Panc1 (cell line): ENCODE data around the gene KLC1. TPM values are rescaled to one million over a fixed set of nuclear protein-coding genes. Genes with fewer than 3 reads are reported as not detected.
"Not testable (repeated sequence)": the region's sequence is repeated elsewhere in the genome, so short reads cannot be mapped to it uniquely, and the experiment has no call there.

Experiments used
- ATAC-seq: fragments of 200-7000 bp; cut with Tn5 transposase; 2 replicates; pipeline ENCODE4 v1.9.1; 2020; ENCODE audit warnings: mild to moderate bottlenecking, moderate library complexity
- BruUV-seq: library from RNA; stranded (reverse); fragments of 400-500 nt; replicated peaks from 2 replicates; lab custom pipeline; 2021; lab: Mats Ljungman, UMichigan
- CTCF ChIA-PET: fragments of 300-600 bp; sonication (Branson Sonifier 250); formaldehyde crosslinking; loops from one replicate; lab custom pipeline; 2022; ENCODE audit warnings: antibody characterized with exemption; lab: Charles Lee
- POLR2A ChIA-PET: fragments of 300-600 bp; sonication (Branson Sonifier 250); formaldehyde crosslinking; loops from one replicate; lab custom pipeline; 2022; ENCODE audit warnings: antibody characterized with exemption; lab: Charles Lee
- DNase-seq: peaks from one replicate; pipeline ENCODE4 v3.0.0-alpha.2; 2010; ENCODE audit warnings: low read depth, low spot score
- H3K27ac ChIP-seq: 2 replicates; pipeline ENCODE4 v1.5.1; 2011; ENCODE audit warnings: mild to moderate bottlenecking, low read length, inconsistent platforms
- H3K27me3 ChIP-seq: fragments of 200-500 bp; sonication (Bioruptor generic); 2 replicates; pipeline ENCODE4 v1.6.0; 2014; ENCODE audit warnings: low read length, inconsistent platforms; ENCODE audit not compliant: control insufficient read depth, insufficient read depth
- H3K36me3 ChIP-seq: fragments of 200-500 bp; sonication (Bioruptor generic); 2 replicates; pipeline ENCODE4 v1.5.1; 2014; ENCODE audit warnings: inconsistent platforms, mild to moderate bottlenecking, low read length, moderate library complexity; ENCODE audit not compliant: control insufficient read depth, insufficient read depth
- H3K4me1 ChIP-seq: 2 replicates; pipeline ENCODE4 v1.5.1; 2011; ENCODE audit warnings: inconsistent platforms, mild to moderate bottlenecking, low read length, moderate library complexity; ENCODE audit not compliant: control insufficient read depth, insufficient read depth
- H3K4me3 ChIP-seq, 2 experiments: 2 replicates each; pipeline ENCODE4 v1.5.1; 2011 to 2012; ENCODE audit warnings: low read depth in 2 of 2, low read length in 2 of 2, mild to moderate bottlenecking in 2 of 2, inconsistent platforms in 1 of 2, moderate library complexity in 1 of 2
- H3K9me3 ChIP-seq: fragments of 200-500 bp; sonication (Bioruptor generic); 2 replicates; pipeline ENCODE4 v1.5.1; 2014; ENCODE audit warnings: low read depth, mild to moderate bottlenecking, inconsistent platforms, low read length, moderate library complexity; ENCODE audit not compliant: control insufficient read depth, insufficient read depth
- POLR2AphosphoS5 ChIP-seq: IDR thresholded peaks from 2 replicates; pipeline ENCODE4 v1.6.1; 2012; ENCODE audit warnings: mild to moderate bottlenecking, low read depth, low read length, moderate library complexity
- SIN3A ChIP-seq: IDR thresholded peaks from 2 replicates; pipeline ENCODE4 v1.6.1; 2012; ENCODE audit warnings: low read depth, mild to moderate bottlenecking, low read length, moderate library complexity, borderline replicate concordance; ENCODE audit not compliant: insufficient read depth
- TCF7L2 ChIP-seq: IDR thresholded peaks from 2 replicates; pipeline ENCODE4 v1.6.1; 2011; ENCODE audit warnings: mild to moderate bottlenecking, low read depth, low read length, inconsistent platforms
- in situ Hi-C: cut with HindIII; loops from 2 replicates; pipeline ENCODE4 v1.10.0; 2016; ENCODE audit warnings: low sequenced_read_pairs, low pct_unique_long_range_greater_than_20kb
- intact Hi-C: fragments of 100-400 bp; cut with micrococcal nuclease; formaldehyde crosslinking; loops from one replicate; pipeline ENCODE4 v1.10.0; 2022; ENCODE audit not compliant: unreplicated experiment
- total RNA-seq: library from RNA; stranded (reverse); gene quantifications from one replicate; pipeline ENCODE4 v1.2.1, GENCODE V29; 2021; ENCODE audit not compliant: unreplicated experiment
- TF ChIP-seq, protein P1 (sequence below): fragments of 450-650 bp; IDR thresholded peaks from 2 replicates; pipeline ENCODE4 v1.5.1; 2017; ENCODE audit warnings: mild to moderate bottlenecking
- TF ChIP-seq, protein P2 (sequence below), 2 experiments: IDR thresholded peaks; 2 replicates each; pipeline ENCODE4 v1.6.1; 2011 to 2012; ENCODE audit warnings: low read depth in 2 of 2, control low read depth in 1 of 2, low read length in 1 of 2, mild to moderate bottlenecking in 1 of 2, moderate library complexity in 1 of 2; ENCODE audit not compliant: insufficient read depth in 1 of 2

KLC1 gene
- total RNA-seq, 1 experiment from 2014 or later, result 98.0 TPM

DNA sequence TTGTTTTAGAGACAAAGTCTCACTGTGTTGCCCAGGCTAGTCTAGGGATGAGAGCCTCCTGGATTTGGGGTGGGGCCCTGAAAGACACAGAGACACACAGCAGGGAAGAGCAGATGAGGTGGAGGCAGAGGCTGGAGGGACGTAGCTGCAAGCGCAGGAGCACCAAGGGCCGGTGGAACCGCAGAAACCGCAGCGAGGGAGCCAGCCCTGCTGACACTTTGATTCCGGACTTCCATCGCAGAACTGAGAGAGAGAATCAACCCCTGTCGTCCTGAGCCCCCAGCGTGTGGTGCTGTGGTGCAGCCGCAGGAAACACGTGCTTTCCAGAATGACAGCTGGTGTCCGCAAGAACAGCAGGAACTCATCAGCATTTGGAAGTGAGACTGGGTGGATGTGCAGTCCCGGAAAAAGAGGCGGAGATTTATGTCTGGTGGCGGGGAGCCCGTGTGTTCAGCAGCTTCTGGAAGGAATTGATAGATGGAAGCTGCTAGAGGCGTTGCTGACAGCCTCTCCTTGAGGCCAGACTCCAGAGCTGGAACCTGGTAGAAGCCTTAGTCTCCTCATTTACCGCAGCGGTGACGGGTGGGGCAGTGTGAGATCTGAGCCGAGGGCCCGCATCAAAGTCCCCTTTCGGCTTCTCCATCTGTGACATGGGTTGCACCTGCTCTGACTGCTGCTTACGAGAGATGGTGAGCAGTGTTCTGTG is 21.9 kb upstream of the KLC1 start:
- in situ Hi-C loops (no loop called here), intact Hi-C loops (no loop called here)
- Histone ChIP-seq H3K9me3 (no peaks in the 10 kb centered on the region; the same call in 1 of the 2 replicates), H3K27ac (no peak overlapping the region), H3K27me3 (no peaks in the 10 kb centered on the region), H3K4me1 (no peaks in the 10 kb centered on the region), H3K36me3 (no peaks in the 10 kb centered on the region), H3K4me3 (peak overlapping the region; percentile 3 to 24; a peak in 2 of 4 replicates)
- BruUV-seq, result no TSS peak
- TF ChIP-seq POLR2AphosphoS5, result no peak
- TF ChIP-seq TCF7L2, result no peak
- TF ChIP-seq SIN3A, result no peak
- TF ChIP-seq, protein P1, sequence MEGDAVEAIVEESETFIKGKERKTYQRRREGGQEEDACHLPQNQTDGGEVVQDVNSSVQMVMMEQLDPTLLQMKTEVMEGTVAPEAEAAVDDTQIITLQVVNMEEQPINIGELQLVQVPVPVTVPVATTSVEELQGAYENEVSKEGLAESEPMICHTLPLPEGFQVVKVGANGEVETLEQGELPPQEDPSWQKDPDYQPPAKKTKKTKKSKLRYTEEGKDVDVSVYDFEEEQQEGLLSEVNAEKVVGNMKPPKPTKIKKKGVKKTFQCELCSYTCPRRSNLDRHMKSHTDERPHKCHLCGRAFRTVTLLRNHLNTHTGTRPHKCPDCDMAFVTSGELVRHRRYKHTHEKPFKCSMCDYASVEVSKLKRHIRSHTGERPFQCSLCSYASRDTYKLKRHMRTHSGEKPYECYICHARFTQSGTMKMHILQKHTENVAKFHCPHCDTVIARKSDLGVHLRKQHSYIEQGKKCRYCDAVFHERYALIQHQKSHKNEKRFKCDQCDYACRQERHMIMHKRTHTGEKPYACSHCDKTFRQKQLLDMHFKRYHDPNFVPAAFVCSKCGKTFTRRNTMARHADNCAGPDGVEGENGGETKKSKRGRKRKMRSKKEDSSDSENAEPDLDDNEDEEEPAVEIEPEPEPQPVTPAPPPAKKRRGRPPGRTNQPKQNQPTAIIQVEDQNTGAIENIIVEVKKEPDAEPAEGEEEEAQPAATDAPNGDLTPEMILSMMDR, result no peak
- TF ChIP-seq, protein P2, sequence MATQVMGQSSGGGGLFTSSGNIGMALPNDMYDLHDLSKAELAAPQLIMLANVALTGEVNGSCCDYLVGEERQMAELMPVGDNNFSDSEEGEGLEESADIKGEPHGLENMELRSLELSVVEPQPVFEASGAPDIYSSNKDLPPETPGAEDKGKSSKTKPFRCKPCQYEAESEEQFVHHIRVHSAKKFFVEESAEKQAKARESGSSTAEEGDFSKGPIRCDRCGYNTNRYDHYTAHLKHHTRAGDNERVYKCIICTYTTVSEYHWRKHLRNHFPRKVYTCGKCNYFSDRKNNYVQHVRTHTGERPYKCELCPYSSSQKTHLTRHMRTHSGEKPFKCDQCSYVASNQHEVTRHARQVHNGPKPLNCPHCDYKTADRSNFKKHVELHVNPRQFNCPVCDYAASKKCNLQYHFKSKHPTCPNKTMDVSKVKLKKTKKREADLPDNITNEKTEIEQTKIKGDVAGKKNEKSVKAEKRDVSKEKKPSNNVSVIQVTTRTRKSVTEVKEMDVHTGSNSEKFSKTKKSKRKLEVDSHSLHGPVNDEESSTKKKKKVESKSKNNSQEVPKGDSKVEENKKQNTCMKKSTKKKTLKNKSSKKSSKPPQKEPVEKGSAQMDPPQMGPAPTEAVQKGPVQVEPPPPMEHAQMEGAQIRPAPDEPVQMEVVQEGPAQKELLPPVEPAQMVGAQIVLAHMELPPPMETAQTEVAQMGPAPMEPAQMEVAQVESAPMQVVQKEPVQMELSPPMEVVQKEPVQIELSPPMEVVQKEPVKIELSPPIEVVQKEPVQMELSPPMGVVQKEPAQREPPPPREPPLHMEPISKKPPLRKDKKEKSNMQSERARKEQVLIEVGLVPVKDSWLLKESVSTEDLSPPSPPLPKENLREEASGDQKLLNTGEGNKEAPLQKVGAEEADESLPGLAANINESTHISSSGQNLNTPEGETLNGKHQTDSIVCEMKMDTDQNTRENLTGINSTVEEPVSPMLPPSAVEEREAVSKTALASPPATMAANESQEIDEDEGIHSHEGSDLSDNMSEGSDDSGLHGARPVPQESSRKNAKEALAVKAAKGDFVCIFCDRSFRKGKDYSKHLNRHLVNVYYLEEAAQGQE (IDR thresholded peaks at IDR 0.05; ENCODE audit: insufficient read depth in 1 of 2, low read depth in 2 of 2, low read length in 1 of 2), result no peak
- CTCF ChIA-PET, result no interaction called here
- ATAC-seq (peak; percentile 61), DNase-seq (no peak)
- POLR2A ChIA-PET, result interaction anchor here (0.6 kb wide), 1 partner anchor 128 kb away, joined by 5 read pairs; no protein-coding TSS in a partner anchor

DNA sequence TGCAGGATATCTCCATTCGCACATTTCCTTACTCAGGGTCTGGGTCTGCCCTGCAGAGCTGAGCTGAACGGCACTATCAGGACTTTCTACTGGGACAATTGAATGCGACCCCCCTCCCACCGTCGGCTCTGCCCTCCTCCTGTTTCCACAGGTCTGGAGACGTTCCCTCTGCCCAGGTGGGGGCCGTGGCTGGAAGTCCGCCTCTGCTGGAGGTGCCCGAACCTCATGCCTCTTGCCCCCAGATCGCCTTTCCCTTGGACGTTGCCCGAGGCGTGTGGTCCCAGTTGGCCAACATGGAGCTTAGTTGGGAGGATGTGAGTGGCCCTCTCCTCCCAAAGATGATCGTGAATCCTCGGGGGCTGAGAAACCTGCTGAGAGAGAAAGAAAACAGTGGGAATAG is 21.2 kb upstream of the KLC1 start:
- no peaks in the 10 kb centered on the region for H3K36me3 ChIP-seq
- ChIA-PET CTCF (no interaction called here), POLR2A (no interaction called here)
- TF ChIP-seq, protein P2 (IDR thresholded peaks at IDR 0.05; ENCODE audit: insufficient read depth in 1 of 2, low read depth in 2 of 2, low read length in 1 of 2), result no peak
- TF ChIP-seq TCF7L2, result no peak
- no peak for TF ChIP-seq SIN3A
- TF ChIP-seq, protein P1, result no peak
- TF ChIP-seq POLR2AphosphoS5, result no peak
- no peak overlapping the region for H3K27ac ChIP-seq
- intact Hi-C loops, result no loop called here
- no peaks in the 10 kb centered on the region; the same call in 1 of the 2 replicates for H3K9me3 ChIP-seq
- no peaks in the 10 kb centered on the region for H3K4me1 ChIP-seq
- DNase-seq (no peak), ATAC-seq (no peak)
- in situ Hi-C loops, result no loop called here
- no peaks in the 10 kb centered on the region for H3K27me3 ChIP-seq
- H3K4me3 ChIP-seq, result no peak overlapping the region
- no TSS peak for BruUV-seq

DNA sequence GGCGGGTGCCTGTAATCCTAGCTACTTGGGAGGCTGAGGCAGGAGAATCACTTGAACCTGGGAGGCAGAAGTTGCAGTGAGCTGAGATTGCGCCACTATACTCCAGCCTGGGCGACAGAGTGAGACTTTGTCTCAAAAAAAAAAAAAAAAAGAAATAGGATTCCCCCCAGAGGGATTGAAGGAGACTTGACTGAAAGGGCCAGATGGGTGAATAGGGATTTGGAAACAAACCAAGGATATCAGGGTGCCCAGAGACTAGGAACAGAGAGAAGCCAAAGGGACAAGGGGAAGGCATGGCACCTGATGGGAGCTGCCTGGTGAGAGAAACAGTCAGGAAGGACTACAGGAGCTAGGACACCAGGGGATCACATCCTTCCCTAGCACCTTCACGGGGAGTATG is 19.9 kb upstream of the KLC1 start:
- POLR2A ChIA-PET, in situ Hi-C loops, BruUV-seq: not testable (repeated sequence)

More for the DNA sequence above, 19.9 kb upstream of the KLC1 start:
- ATAC-seq, H3K9me3 ChIP-seq, H3K36me3 ChIP-seq, H3K27ac ChIP-seq, H3K4me1 ChIP-seq, intact Hi-C loops, DNase-seq, CTCF ChIA-PET, H3K27me3 ChIP-seq, H3K4me3 ChIP-seq: not testable (repeated sequence)
